ENCODE data around the gene FETUB. TPM values are rescaled to one million over a fixed set of nuclear protein-coding genes. Genes with fewer than 3 reads are reported as not detected.

FETUB gene
- total and polyA plus RNA-seq, 2 of the 4 experiments (the other 2 are of a cell fraction) = not detected

DNA sequence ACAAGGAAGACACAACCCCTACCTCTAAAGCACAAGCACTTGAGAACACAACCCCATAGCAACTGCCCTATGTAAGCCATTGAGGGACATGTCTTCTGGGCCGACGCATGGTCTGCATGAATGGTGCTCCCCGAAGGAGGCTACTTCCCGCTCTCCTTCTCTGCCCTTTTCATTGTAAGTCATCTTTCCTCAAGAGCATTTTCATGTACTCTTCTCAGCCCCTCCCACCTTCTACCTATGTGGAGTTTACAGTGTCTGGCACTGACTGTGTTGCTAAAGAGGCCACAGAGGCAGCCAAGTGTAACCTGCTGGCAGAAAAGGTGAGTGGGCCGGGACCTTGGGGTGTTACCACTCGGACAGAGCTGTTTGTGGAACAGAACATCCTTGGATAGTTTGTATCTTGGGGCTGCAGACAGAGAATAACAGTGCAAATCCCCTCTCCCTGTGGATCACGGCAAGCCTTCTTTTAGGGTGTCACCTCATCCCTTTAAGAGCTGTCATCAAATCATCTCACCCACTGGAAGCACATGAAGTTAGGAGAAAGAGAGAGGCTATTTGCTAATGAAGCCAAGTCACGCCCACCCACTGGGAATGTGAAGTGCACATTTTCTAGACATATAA, 21.8 kb upstream of the FETUB start:
- Histone ChIP-seq H3K14ac (replicated peaks; ENCODE audit: low read depth, low read length) (no peak overlapping the region), H2BK5ac (ENCODE audit: low read depth, low read length, poor library complexity, severe bottlenecking) (no peak overlapping the region), H2AFZ (replicated peaks; ENCODE audit: low read length, poor library complexity) (no peak overlapping the region), H4K91ac (ENCODE audit: insufficient read depth, low read depth, low read length) (no peak overlapping the region), H2BK20ac (ENCODE audit: low read depth, low read length) (no peak overlapping the region), H4K5ac (ENCODE audit: low read depth, low read length) (no peak overlapping the region), H3K36me3 (ENCODE audit: control insufficient read depth, insufficient read depth, low read length) (no peaks in the 10 kb centered on the region), H3K23ac (ENCODE audit: low read depth, low read length) (no peak overlapping the region), H2AK5ac (ENCODE audit: low read depth, low read length) (no peak overlapping the region), H3K18ac (ENCODE audit: low read depth, low read length) (no peak overlapping the region), H3K9me1 (ENCODE audit: insufficient read depth, low read length) (no peaks in the 10 kb centered on the region), H3K4me1 (ENCODE audit: control insufficient read depth, insufficient read depth, low read length) (no peaks in the 10 kb centered on the region), H3K9me3 (ENCODE audit: control insufficient read depth, insufficient read depth, low read length) (no peaks in the 10 kb centered on the region), H2BK15ac (ENCODE audit: low read depth, low read length) (no peak overlapping the region), H3K27ac (ENCODE audit: insufficient read depth, low read length) (no peak overlapping the region), H3K56ac (ENCODE audit: extremely low read depth, insufficient read depth, low read length) (no peak overlapping the region), H3K4ac (ENCODE audit: low read depth, low read length) (no peak overlapping the region), H3K4me3 (ENCODE audit: insufficient read depth, low read depth, low read length) (no peak overlapping the region), H4K8ac (ENCODE audit: low read depth in 2 of 2, low read length in 2 of 2) (no peak overlapping the region), H2BK120ac (ENCODE audit: low read depth, low read length) (no peak overlapping the region), H4K20me1 (ENCODE audit: insufficient read depth, low read length) (no peaks in the 10 kb centered on the region), H3K4me2 (ENCODE audit: low read depth, low read length) (no peak overlapping the region), H2AK9ac (replicated peaks; ENCODE audit: low read depth, low read length, poor library complexity) (no peak overlapping the region), H3K79me1 (ENCODE audit: low read depth in 1 of 2, low read length in 2 of 2) (no peaks in the 10 kb centered on the region), H3K9ac (ENCODE audit: low read depth, low read length) (no peak overlapping the region), H3K27me3 (ENCODE audit: control insufficient read depth, insufficient read depth, low read length) (peaks cover 7% of the 10 kb centered on the region)
- ATAC-seq (ENCODE audit: low read depth) (no peak), DNase-seq (no peak)
- no CpG with 5 or more reads among the region's 8 CpGs for WGBS, 2 experiments (ENCODE audit: extremely low coverage in 2 of 2, insufficient read length in 1 of 2)
- TF ChIP-seq CHD1 (IDR thresholded peaks at IDR 0.05; ENCODE audit: low read depth, low read length) = no peak
- no peak for TF ChIP-seq MXI1 (IDR thresholded peaks at IDR 0.05; ENCODE audit: borderline replicate concordance, low read depth, low read length)
- TF ChIP-seq, protein P1, sequence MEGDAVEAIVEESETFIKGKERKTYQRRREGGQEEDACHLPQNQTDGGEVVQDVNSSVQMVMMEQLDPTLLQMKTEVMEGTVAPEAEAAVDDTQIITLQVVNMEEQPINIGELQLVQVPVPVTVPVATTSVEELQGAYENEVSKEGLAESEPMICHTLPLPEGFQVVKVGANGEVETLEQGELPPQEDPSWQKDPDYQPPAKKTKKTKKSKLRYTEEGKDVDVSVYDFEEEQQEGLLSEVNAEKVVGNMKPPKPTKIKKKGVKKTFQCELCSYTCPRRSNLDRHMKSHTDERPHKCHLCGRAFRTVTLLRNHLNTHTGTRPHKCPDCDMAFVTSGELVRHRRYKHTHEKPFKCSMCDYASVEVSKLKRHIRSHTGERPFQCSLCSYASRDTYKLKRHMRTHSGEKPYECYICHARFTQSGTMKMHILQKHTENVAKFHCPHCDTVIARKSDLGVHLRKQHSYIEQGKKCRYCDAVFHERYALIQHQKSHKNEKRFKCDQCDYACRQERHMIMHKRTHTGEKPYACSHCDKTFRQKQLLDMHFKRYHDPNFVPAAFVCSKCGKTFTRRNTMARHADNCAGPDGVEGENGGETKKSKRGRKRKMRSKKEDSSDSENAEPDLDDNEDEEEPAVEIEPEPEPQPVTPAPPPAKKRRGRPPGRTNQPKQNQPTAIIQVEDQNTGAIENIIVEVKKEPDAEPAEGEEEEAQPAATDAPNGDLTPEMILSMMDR (conservative IDR thresholded peaks at IDR 0.05; ENCODE audit: low read depth, low read length) = no peak
- no peak for TF ChIP-seq RCOR1 (IDR thresholded peaks at IDR 0.05; ENCODE audit: insufficient replicate concordance, low read length)
- intact Hi-C loops (cut with micrococcal nuclease) (loop anchor here (5.0 kb wide), 3 partner anchors 361 to 636 kb away; no protein-coding TSS in a partner anchor), dilution Hi-C loops (cut with HindIII; ENCODE audit: low sequenced_read_pairs, unreplicated experiment) (no loop called here), in situ Hi-C loops (cut with MboI; ENCODE audit: low sequenced_read_pairs) (loop anchor here (5.0 kb wide), 1 partner anchor 204 kb away; no protein-coding TSS in a partner anchor)
- no TSS peak for BruUV-seq (replicated peaks)
- ChIA-PET CTCF (interaction anchor here (2.0 to 3.8 kb wide), 2 partner anchors 8 to 203 kb away, joined by 7 to 28 read pairs; no protein-coding TSS in a partner anchor), POLR2A (ENCODE audit: unreplicated experiment) (no interaction called here)

Measured in IMR-90 (cell line).